ENCODE measurements around the gene SRRM4. TPM values are rescaled to one million over a fixed set of nuclear protein-coding genes. Genes with fewer than 3 reads are reported as not detected.

Gene SRRM4
- total RNA-seq, 4 donors from 2014 or later = 0.04 to 0.05 TPM; not detected in 2

DNA sequence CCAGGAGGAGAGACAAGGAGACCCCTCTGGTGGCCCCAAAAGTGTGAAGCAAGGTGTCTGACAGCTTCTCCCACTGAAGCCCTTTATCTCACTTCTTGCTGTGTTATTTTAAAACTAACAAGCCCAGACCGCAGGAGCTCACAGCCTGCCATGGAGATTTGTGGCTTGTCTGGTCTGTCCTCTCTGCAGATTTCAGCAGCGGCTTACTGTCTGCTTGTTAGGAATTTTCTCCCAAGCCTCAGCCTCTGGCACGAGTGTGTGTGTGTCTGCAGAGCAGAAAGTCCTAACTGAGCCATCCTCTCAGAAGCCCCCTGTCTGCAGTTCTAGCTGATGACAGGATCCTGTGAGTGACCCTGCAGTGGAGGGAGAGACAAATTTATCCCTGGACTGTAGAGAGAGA is 109.5 kb downstream of the SRRM4 start:
- Histone ChIP-seq H3K4me3 (no peak overlapping the region), H3K9me3 (no peaks in the 10 kb centered on the region), H3K27me3 (peaks cover 0 to 17% (median 5%) of the 10 kb centered on the region in 3 donors), H3K27ac (no peak overlapping the region), H3K4me1 (no peaks in the 10 kb centered on the region), H3K36me3 (no peaks in the 10 kb centered on the region)
- DNase-seq = no peak
- no peak for ATAC-seq
- TF ChIP-seq, protein P1, sequence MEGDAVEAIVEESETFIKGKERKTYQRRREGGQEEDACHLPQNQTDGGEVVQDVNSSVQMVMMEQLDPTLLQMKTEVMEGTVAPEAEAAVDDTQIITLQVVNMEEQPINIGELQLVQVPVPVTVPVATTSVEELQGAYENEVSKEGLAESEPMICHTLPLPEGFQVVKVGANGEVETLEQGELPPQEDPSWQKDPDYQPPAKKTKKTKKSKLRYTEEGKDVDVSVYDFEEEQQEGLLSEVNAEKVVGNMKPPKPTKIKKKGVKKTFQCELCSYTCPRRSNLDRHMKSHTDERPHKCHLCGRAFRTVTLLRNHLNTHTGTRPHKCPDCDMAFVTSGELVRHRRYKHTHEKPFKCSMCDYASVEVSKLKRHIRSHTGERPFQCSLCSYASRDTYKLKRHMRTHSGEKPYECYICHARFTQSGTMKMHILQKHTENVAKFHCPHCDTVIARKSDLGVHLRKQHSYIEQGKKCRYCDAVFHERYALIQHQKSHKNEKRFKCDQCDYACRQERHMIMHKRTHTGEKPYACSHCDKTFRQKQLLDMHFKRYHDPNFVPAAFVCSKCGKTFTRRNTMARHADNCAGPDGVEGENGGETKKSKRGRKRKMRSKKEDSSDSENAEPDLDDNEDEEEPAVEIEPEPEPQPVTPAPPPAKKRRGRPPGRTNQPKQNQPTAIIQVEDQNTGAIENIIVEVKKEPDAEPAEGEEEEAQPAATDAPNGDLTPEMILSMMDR (IDR thresholded peaks at IDR 0.05 in 4 of 5, conservative IDR thresholded peaks at IDR 0.05 in 1 of 5) = no peak
- no peak for TF ChIP-seq POLR2A (IDR thresholded peaks at IDR 0.05)
- intact Hi-C loops (cut with DNase I; ENCODE audit: low total_unique reads) = no loop called here
- in situ Hi-C loops (cut with MboI; ENCODE audit: low sequenced_read_pairs in 4 of 4) = no loop called here

- Histone ChIP-seq H3K36me3 (no peaks in the 10 kb centered on the region), H3K27ac (no peak overlapping the region), H3K4me3 (no peak overlapping the region), H3K9me3 (no peaks in the 10 kb centered on the region), H3K4me1 (no peaks in the 10 kb centered on the region), H3K27me3 (peaks cover 5 to 8% (median 5%) of the 10 kb centered on the region in 3 donors)
- in situ Hi-C loops (cut with MboI; ENCODE audit: low sequenced_read_pairs in 4 of 4) = no loop called here
- TF ChIP-seq POLR2A (IDR thresholded peaks at IDR 0.05) = no peak
- TF ChIP-seq, protein P1 (IDR thresholded peaks at IDR 0.05 in 4 of 5, conservative IDR thresholded peaks at IDR 0.05 in 1 of 5) = no peak
- DNase-seq (no peak), ATAC-seq (no peak)
- intact Hi-C loops (cut with DNase I; ENCODE audit: low total_unique reads) = no loop called here
Measured at GRCh38 chr12:119096429-119097202, 115.3 kb downstream of the SRRM4 start.

- Histone ChIP-seq H3K9me3 (no peaks in the 10 kb centered on the region), H3K27me3 (peaks cover 0 to 8% (median 0%) of the 10 kb centered on the region in 3 donors), H3K4me3 (no peak overlapping the region), H3K36me3 (no peaks in the 10 kb centered on the region), H3K27ac (no peak overlapping the region), H3K4me1 (no peaks in the 10 kb centered on the region)
- in situ Hi-C loops (cut with MboI; ENCODE audit: low sequenced_read_pairs in 4 of 4) = loop anchor here in 1 of 4 donors (25.0 kb wide), 1 partner anchor 161 kb away; no protein-coding TSS in a partner anchor
- no peak for ATAC-seq
- no peak for TF ChIP-seq POLR2A (IDR thresholded peaks at IDR 0.05)
- TF ChIP-seq, protein P1 (IDR thresholded peaks at IDR 0.05 in 4 of 5, conservative IDR thresholded peaks at IDR 0.05 in 1 of 5) = no peak
- intact Hi-C loops (cut with DNase I; ENCODE audit: low total_unique reads) = no loop called here
- no peak for DNase-seq
Measured at GRCh38 chr12:119100933-119101332, 119.6 kb downstream of the SRRM4 start.

DNA sequence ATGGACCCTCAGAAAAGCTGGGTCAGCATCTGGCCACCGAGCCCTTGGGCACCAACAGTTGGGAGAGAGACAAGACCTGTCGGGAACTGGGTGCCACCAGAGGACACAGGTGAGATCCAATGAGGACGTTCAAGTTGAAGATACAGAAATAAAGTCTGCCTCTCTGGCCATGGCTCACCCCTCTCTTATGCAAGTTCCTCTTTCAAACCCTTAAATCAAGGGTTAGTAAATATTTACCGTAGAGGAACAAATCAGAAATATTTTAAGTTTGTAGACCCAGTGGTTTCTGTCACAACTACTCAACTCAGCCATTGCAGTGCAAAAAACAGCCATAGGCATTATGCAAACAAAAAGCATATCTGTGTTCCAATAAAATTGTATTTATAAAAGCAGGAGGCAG is 120.9 kb downstream of the SRRM4 start:
- in situ Hi-C loops (cut with MboI; ENCODE audit: low sequenced_read_pairs in 4 of 4) (loop anchor here in 1 of 4 donors (25.0 kb wide), 1 partner anchor 160 kb away; no protein-coding TSS in a partner anchor), intact Hi-C loops (cut with DNase I; ENCODE audit: low total_unique reads) (no loop called here)
- peaks cover 0 to 8% (median 0%) of the 10 kb centered on the region in 3 donors for H3K27me3 ChIP-seq
- H3K9me3 ChIP-seq = no peaks in the 10 kb centered on the region
- DNase-seq (no peak), ATAC-seq (no peak)
- H3K27ac ChIP-seq = no peak overlapping the region
- TF ChIP-seq, protein P1 (IDR thresholded peaks at IDR 0.05 in 4 of 5, conservative IDR thresholded peaks at IDR 0.05 in 1 of 5) = no peak
- no peak for TF ChIP-seq POLR2A (IDR thresholded peaks at IDR 0.05)
- H3K36me3 ChIP-seq = no peaks in the 10 kb centered on the region
- no peak overlapping the region for H3K4me3 ChIP-seq
- no peaks in the 10 kb centered on the region for H3K4me1 ChIP-seq
